Measurements from ENCODE around the gene CHRNA1. TPM values are rescaled to one million over a fixed set of nuclear protein-coding genes. Genes with fewer than 3 reads are reported as not detected.
"Not testable (repeated sequence)": the region's sequence is repeated elsewhere in the genome, so short reads cannot be mapped to it uniquely, and the experiment has no call there.

CHRNA1 gene
- total RNA-seq, 4 donors from 2014 or later = 0.17 TPM; not detected in 3

DNA sequence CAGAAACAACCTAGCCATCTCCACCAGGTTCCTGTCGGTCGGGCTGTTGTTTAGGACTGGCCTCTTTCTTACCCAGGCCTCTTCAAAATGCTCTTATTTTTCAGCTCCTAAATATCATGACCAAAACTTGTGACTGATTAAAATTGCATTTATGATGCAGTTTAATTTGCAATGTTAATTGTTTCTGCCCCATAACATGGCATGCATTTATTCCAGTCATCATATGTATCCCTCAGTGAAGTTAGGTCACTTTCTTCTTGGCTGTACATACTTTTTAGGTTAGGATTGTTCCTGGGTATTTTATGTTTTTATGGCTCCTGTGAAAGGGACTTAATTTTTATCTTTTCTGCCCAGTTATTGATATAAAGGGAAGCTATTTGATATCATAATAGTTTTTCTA is 50.6 kb downstream of the CHRNA1 start:
- DNase-seq (ENCODE audit: low spot score in 2 of 2) = no peak
- intact Hi-C loops (cut with DNase I; ENCODE audit: low total_unique reads) = no loop called here
- 96 to 98% methylated on average over 2 of the region's 2 CpGs for WGBS, 2 donors
- no peak overlapping the region for H3K4me3 ChIP-seq (ENCODE audit: low read depth, poor library complexity, severe bottlenecking)
- TF ChIP-seq POLR2A (IDR thresholded peaks at IDR 0.05) (no peak), CTCF (IDR thresholded peaks at IDR 0.05) (no peak)

GRCh38 chr2:174711206-174711605 is 53.1 kb downstream of the CHRNA1 start:
- no peak for TF ChIP-seq POLR2A (IDR thresholded peaks at IDR 0.05)
- no peak for TF ChIP-seq CTCF (IDR thresholded peaks at IDR 0.05)
- 91 to 92% methylated on average over 6 of the region's 6 CpGs for WGBS, 2 donors
- no peak for DNase-seq (ENCODE audit: low spot score in 2 of 2)
- no peak overlapping the region for H3K4me3 ChIP-seq (ENCODE audit: low read depth, poor library complexity, severe bottlenecking)
- intact Hi-C loops (cut with DNase I; ENCODE audit: low total_unique reads) = no loop called here

GRCh38 chr2:174709416-174710004 is 54.8 kb downstream of the CHRNA1 start:
- DNase-seq (ENCODE audit: low spot score in 2 of 2); H3K4me3 ChIP-seq (ENCODE audit: low read depth, poor library complexity, severe bottlenecking); intact Hi-C loops (cut with DNase I; ENCODE audit: low total_unique reads): not testable (repeated sequence)
- WGBS, 2 donors = 95 to 98% methylated on average over 17 to 23 of the region's 32 CpGs

DNA sequence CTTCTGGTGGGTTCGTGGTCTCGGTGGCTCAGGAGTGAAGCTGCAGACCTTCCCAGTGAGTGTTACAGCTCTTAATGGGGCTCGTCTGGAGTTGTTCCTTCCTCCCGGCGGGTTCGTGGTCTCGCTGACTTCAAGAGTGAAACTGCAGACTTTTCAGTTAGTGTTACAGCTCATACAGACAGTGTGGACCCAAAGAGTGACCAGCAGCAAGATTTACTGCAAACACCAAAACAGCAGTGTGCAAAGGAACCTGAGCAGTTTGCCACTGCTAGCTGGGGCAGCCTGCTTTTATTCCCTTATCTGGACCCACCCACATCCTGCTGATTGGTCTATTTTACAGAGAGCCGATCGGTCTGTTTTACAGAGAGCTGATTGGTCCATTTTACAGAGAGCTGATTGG is 55.6 kb downstream of the CHRNA1 start:
- no peak for DNase-seq (ENCODE audit: low spot score in 2 of 2)
- TF ChIP-seq POLR2A (IDR thresholded peaks at IDR 0.05) (no peak), CTCF (IDR thresholded peaks at IDR 0.05) (no peak)
- intact Hi-C loops (cut with DNase I; ENCODE audit: low total_unique reads) = no loop called here
- no peak overlapping the region for H3K4me3 ChIP-seq (ENCODE audit: low read depth, poor library complexity, severe bottlenecking)
- 71 to 82% methylated on average over 9 of the region's 9 CpGs for WGBS, 2 donors

DNA sequence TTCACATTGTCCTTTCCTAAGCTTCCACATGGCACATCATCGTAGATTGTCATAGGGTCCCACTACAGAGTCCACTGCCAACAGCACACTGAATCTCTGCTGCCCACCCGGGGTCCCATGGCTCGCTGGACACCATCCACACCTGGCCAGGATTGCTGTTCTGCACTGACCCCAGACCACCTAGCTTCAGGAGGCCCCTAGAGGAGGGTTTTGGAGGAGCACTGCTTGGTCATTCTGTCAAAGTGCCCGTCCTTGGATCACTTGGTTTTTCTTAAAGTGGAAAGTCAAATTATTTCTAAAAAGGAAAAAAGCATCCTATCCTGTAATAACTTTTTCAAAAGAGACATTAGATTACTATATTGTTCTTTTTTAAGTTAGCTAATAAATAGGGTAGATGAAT is 59.0 kb downstream of the CHRNA1 start:
- 65 to 73% methylated on average over 4 of the region's 4 CpGs for WGBS, 2 donors
- no peak for TF ChIP-seq CTCF (IDR thresholded peaks at IDR 0.05)
- TF ChIP-seq POLR2A (IDR thresholded peaks at IDR 0.05) = no peak
- DNase-seq (ENCODE audit: low spot score in 2 of 2) = no peak
- intact Hi-C loops (cut with DNase I; ENCODE audit: low total_unique reads) = no loop called here
- no peak overlapping the region for H3K4me3 ChIP-seq (ENCODE audit: low read depth, poor library complexity, severe bottlenecking)

- WGBS, 2 donors = 58 to 64% methylated on average over 1 of the region's 1 CpG
- intact Hi-C loops (cut with DNase I; ENCODE audit: low total_unique reads) = no loop called here
- TF ChIP-seq POLR2A (IDR thresholded peaks at IDR 0.05) (no peak), CTCF (IDR thresholded peaks at IDR 0.05) (no peak)
- no peak overlapping the region for H3K4me3 ChIP-seq (ENCODE audit: low read depth, poor library complexity, severe bottlenecking)
- DNase-seq (ENCODE audit: low spot score in 2 of 2) = no peak
These were observed 59.6 kb downstream of the CHRNA1 start for GRCh38 chr2:174704642-174705041.

Measured in lower leg skin (tissue), 4 donors.